Measurements from ENCODE around the gene TESK1.

TESK1 gene

GRCh38 chr9:35604578-35605350, at the start of gene TESK1:
TSS of gene TESK1 (plus strand) at chr9:35605262. CDS start at chr9:35605620, 358 bp downstream.
- peak; percentile 88 for DNase-seq (ENCODE audit: low spot score)

- no peak for DNase-seq (ENCODE audit: low spot score)
Observed at GRCh38 chr9:35555881-35556280, 49.2 kb upstream of the TESK1 start.

GRCh38 chr9:35556776-35557175, 48.3 kb upstream of the TESK1 start:
- no peak for DNase-seq (ENCODE audit: low spot score)

GRCh38 chr9:35557320-35557719, 47.7 kb upstream of the TESK1 start:
- no peak for DNase-seq (ENCODE audit: low spot score)

GRCh38 chr9:35558185-35558584, 46.9 kb upstream of the TESK1 start:
- no peak for DNase-seq (ENCODE audit: low spot score)

- DNase-seq (ENCODE audit: low spot score): no peak
Observed at GRCh38 chr9:35559792-35560530, 45.1 kb upstream of the TESK1 start.

- no peak for DNase-seq (ENCODE audit: low spot score)
Observed at GRCh38 chr9:35560625-35561337, 44.3 kb upstream of the TESK1 start.

- no peak for DNase-seq (ENCODE audit: low spot score)
Observed at GRCh38 chr9:35561468-35562261, 43.4 kb upstream of the TESK1 start.

GRCh38 chr9:35562895-35563780, 41.9 kb upstream of the TESK1 start:
- DNase-seq (ENCODE audit: low spot score): no peak

GRCh38 chr9:35563791-35564197, 41.3 kb upstream of the TESK1 start:
- DNase-seq (ENCODE audit: low spot score): no peak

- no peak for DNase-seq (ENCODE audit: low spot score)
Observed at GRCh38 chr9:35564658-35565061, 40.4 kb upstream of the TESK1 start.

- DNase-seq (ENCODE audit: low spot score): peak; percentile 41
Observed at GRCh38 chr9:35566417-35566816, 38.6 kb upstream of the TESK1 start.

GRCh38 chr9:35568196-35568595, 36.9 kb upstream of the TESK1 start:
- no peak for DNase-seq (ENCODE audit: low spot score)

GRCh38 chr9:35569206-35569605, 35.9 kb upstream of the TESK1 start:
- DNase-seq (ENCODE audit: low spot score): no peak

- no peak for DNase-seq (ENCODE audit: low spot score)
Observed at GRCh38 chr9:35570709-35571504, 34.2 kb upstream of the TESK1 start.

GRCh38 chr9:35574578-35575122, 30.4 kb upstream of the TESK1 start:
- no peak for DNase-seq (ENCODE audit: low spot score)

- no peak for DNase-seq (ENCODE audit: low spot score)
Observed at GRCh38 chr9:35575478-35575877, 29.6 kb upstream of the TESK1 start.

- no peak for DNase-seq (ENCODE audit: low spot score)
Observed at GRCh38 chr9:35577486-35577885, 27.6 kb upstream of the TESK1 start.

GRCh38 chr9:35579130-35579529, 25.9 kb upstream of the TESK1 start:
- DNase-seq (ENCODE audit: low spot score): no peak

Measured in AG08396 (cell line).